HepG2 (cell line): ENCODE data around the gene TIGD6. TPM values are rescaled to one million over a fixed set of nuclear protein-coding genes. Genes with fewer than 3 reads are reported as not detected.

ENCODE experiments used
- CHD4 ChIP-seq: fragments of 200-600 bp; sonication (generic); IDR thresholded peaks from 2 replicates; pipeline ENCODE4 v1.7.0; 2017; ENCODE audit warnings: mild to moderate bottlenecking, low read length, borderline replicate concordance
- CSRNP1 ChIP-seq: sonication (generic); formaldehyde crosslinking; IDR thresholded peaks from 2 replicates; pipeline ENCODE4 v1.8.1; 2023; ENCODE audit warnings: mild to moderate bottlenecking, missing genetic modification reagents
- ELK4 ChIP-seq: sonication (generic); formaldehyde crosslinking; IDR thresholded peaks from 2 replicates; pipeline ENCODE4 v1.9.0; 2021; ENCODE audit warnings: missing genetic modification reagents, borderline replicate concordance
- FOXJ3 ChIP-seq: sonication (generic); formaldehyde crosslinking; IDR thresholded peaks from 2 replicates; pipeline ENCODE4 v1.4.0; 2020; ENCODE audit warnings: missing genetic modification reagents, mild to moderate bottlenecking, borderline replicate concordance
- GATAD1 ChIP-seq: IDR thresholded peaks from 2 replicates; pipeline ENCODE4 v1.6.1; 2016; ENCODE audit warnings: missing genetic modification reagents, missing compliant biosample characterization
- HMG20A ChIP-seq: IDR thresholded peaks from 2 replicates; pipeline ENCODE4 v1.6.1; 2016; ENCODE audit warnings: borderline replicate concordance
- HOXA5 ChIP-seq: sonication (generic); formaldehyde crosslinking; IDR thresholded peaks from 2 replicates; pipeline ENCODE4 v1.4.0; 2020; ENCODE audit warnings: missing genetic modification reagents
- MYPOP ChIP-seq: sonication (generic); formaldehyde crosslinking; IDR thresholded peaks from 2 replicates; pipeline ENCODE4 v1.8.1; 2023; ENCODE audit warnings: mild to moderate bottlenecking, moderate library complexity, missing genetic modification reagents
- NR2F1 ChIP-seq, 2 experiments: fragments of 450-650 bp in 1 of 2; formaldehyde crosslinking in 1 of 2; IDR thresholded peaks; 2 replicates each; pipeline versions ENCODE4 v1.5.0 to v1.6.1; 2016 to 2020; ENCODE audit warnings: mild to moderate bottlenecking in 1 of 2, missing compliant biosample characterization in 1 of 2, missing genetic modification reagents in 1 of 2, moderate library complexity in 1 of 2
- NR2F6 ChIP-seq, 2 experiments: IDR thresholded peaks; 2 replicates each; pipeline ENCODE4 v1.6.1; 2016; ENCODE audit warnings: antibody characterized with exemption in 1 of 2, mild to moderate bottlenecking in 1 of 2
- PBX3 ChIP-seq: sonication (generic); formaldehyde crosslinking; IDR thresholded peaks from 2 replicates; pipeline ENCODE4 v1.8.1; 2023; ENCODE audit warnings: missing genetic modification reagents, inconsistent platforms, borderline replicate concordance
- RXRA ChIP-seq: sonication (generic); formaldehyde crosslinking; IDR thresholded peaks from 2 replicates; pipeline ENCODE4 v1.5.1; 2020; ENCODE audit warnings: missing genetic modification reagents
- SALL1 ChIP-seq: sonication (generic); formaldehyde crosslinking; IDR thresholded peaks from 2 replicates; pipeline ENCODE4 v1.8.0; 2022; ENCODE audit warnings: mild to moderate bottlenecking, missing genetic modification reagents
- SAP130 ChIP-seq: IDR thresholded peaks from 2 replicates; pipeline ENCODE4 v1.6.1; 2016; ENCODE audit warnings: low read depth
- SNAPC2 ChIP-seq: sonication (generic); formaldehyde crosslinking; IDR thresholded peaks from 2 replicates; pipeline ENCODE4 v1.8.1; 2022; ENCODE audit warnings: mild to moderate bottlenecking, missing genetic modification reagents
- SP5 ChIP-seq: IDR thresholded peaks from 2 replicates; pipeline ENCODE4 v1.6.1; 2016; ENCODE audit warnings: low read depth, borderline replicate concordance
- STAT5B ChIP-seq: sonication (generic); formaldehyde crosslinking; IDR thresholded peaks from 2 replicates; pipeline ENCODE4 v1.4.0; 2020; ENCODE audit warnings: missing genetic modification reagents
- TEAD2 ChIP-seq: sonication (generic); formaldehyde crosslinking; IDR thresholded peaks from 2 replicates; pipeline ENCODE4 v1.9.0; 2021; ENCODE audit warnings: missing genetic modification reagents
- TERF1 ChIP-seq: sonication (generic); formaldehyde crosslinking; IDR thresholded peaks from 2 replicates; pipeline ENCODE4 v1.8.0; 2022; ENCODE audit warnings: mild to moderate bottlenecking, missing genetic modification reagents, moderate library complexity
- ZNF367 ChIP-seq: sonication (generic); formaldehyde crosslinking; IDR thresholded peaks from 2 replicates; pipeline ENCODE4 v1.4.0; 2020; ENCODE audit warnings: missing genetic modification reagents, borderline replicate concordance
- ZNF564 ChIP-seq: sonication (generic); formaldehyde crosslinking; IDR thresholded peaks from 2 replicates; pipeline ENCODE4 v1.8.1; 2023; ENCODE audit warnings: mild to moderate bottlenecking, missing genetic modification reagents
- ZSCAN29 ChIP-seq: sonication (generic); formaldehyde crosslinking; conservative IDR thresholded peaks from 2 replicates; pipeline ENCODE4 v1.4.0; 2020; ENCODE audit warnings: mild to moderate bottlenecking, missing genetic modification reagents
- polyA plus RNA-seq, 8 experiments: library from polyadenylated mRNA; depleted of rRNA in 3 of 8; stranded (reverse) in 7 of 8; unstranded in 1 of 8; fragments of >200 nt; fragmentation: Illumina TruSeq in 4 of 8; extraction: Trizol in 4 of 8; gene quantifications; 2 replicates each; pipeline versions ENCODE4 v1.2.1 to v1.2.3, GENCODE V29; 2011 to 2016; ENCODE audit warnings: low read depth in 4 of 8, missing spikeins in 1 of 8, mixed read lengths in 1 of 8; ENCODE audit not compliant: insufficient read depth in 1 of 8
- total RNA-seq, 5 experiments: library from RNA; depleted of rRNA; stranded (reverse); fragments of >200 nt; fragmentation: Illumina TruSeq; extraction: Trizol; gene quantifications; 2 replicates each; pipeline ENCODE4 v1.2.3, GENCODE V29; 2016; ENCODE audit warnings: low read depth in 1 of 5

TIGD6 gene
- total and polyA plus RNA-seq, 2 of the 13 experiments (the other 11 are each of a cell fraction or from before 2014, with no cell fraction given), result 2.1 to 2.9 TPM

GRCh38 chr5:150001660-150002486 is 1.4 kb upstream of the TIGD6 start (continued):
- TF ChIP-seq HMG20A (CRISPR knock-in tag) (no peak), ZNF367 (CRISPR knock-in tag) (no peak), TEAD2 (no peak), CSRNP1 (CRISPR knock-in tag) (no peak), SAP130 (CRISPR knock-in tag) (peak; percentile 60), FOXJ3 (CRISPR knock-in tag) (no peak), SP5 (CRISPR knock-in tag) (no peak), SALL1 (CRISPR knock-in tag) (0 out of 2 replicates have a peak, but pooled peaks have one; percentile 20), NR2F6 (IDR thresholded peaks at IDR 0.05) (no peak), NR2F6 (CRISPR knock-in tag; IDR thresholded peaks at IDR 0.05) (0 out of 2 replicates have a peak, but pooled peaks have one; percentile 12), RXRA (peak; percentile 33; the same call in 1 of the 2 replicates), CHD4 (no peak), ZSCAN29 (CRISPR knock-in tag) (peak; percentile 80), ELK4 (CRISPR knock-in tag) (no peak), GATAD1 (0 out of 2 replicates have a peak, but pooled peaks have one; percentile 28), HOXA5 (CRISPR knock-in tag) (no peak), PBX3 (no peak), NR2F1 (CRISPR knock-in tag; IDR thresholded peaks at IDR 0.05) (no peak), TERF1 (CRISPR knock-in tag) (no peak), ZNF564 (CRISPR knock-in tag) (no peak), SNAPC2 (CRISPR knock-in tag) (no peak), MYPOP (CRISPR knock-in tag) (0 out of 2 replicates have a peak, but pooled peaks have one; percentile 48), STAT5B (CRISPR knock-in tag) (no peak)
